MCF 10A (cell line): ENCODE measurements around the gene KIRREL3. TPM values are rescaled to one million over a fixed set of nuclear protein-coding genes. Genes with fewer than 3 reads are reported as not detected.

ENCODE experiments used
- BruUV-seq: library from RNA; stranded (reverse); fragments of 400-500 nt; replicated peaks from 2 replicates; lab custom pipeline; 2021; lab: Mats Ljungman, UMichigan
- CTCF ChIA-PET: fragments of 300-600 bp; sonication (Branson Sonifier 250); formaldehyde crosslinking; extraction: SDS; loops from one replicate; lab custom pipeline; 2021; ENCODE audit warnings: antibody characterized with exemption, inconsistent platforms; lab: Yijun Ruan, JAX
- POLR2A ChIA-PET: fragments of 300-600, 350-650 bp; sonication (Branson Sonifier 250); formaldehyde crosslinking; extraction: SDS; loops from one replicate; lab custom pipeline; 2020; ENCODE audit warnings: antibody characterized with exemption, inconsistent platforms; lab: Yijun Ruan, JAX
- DNase-seq: peaks from one replicate; pipeline ENCODE4 v3.0.0-alpha.2; 2018; ENCODE audit not compliant: unreplicated experiment
- H3K27ac Mint-ChIP-seq: one replicate; pipeline ENCODE4 v1.8.0; 2022; ENCODE audit warnings: mild to moderate bottlenecking, low read depth, mixed read lengths; ENCODE audit not compliant: unreplicated experiment
- H3K27me3 Mint-ChIP-seq: one replicate; pipeline ENCODE4 v1.8.0; 2022; ENCODE audit warnings: mixed read lengths; ENCODE audit not compliant: insufficient read depth, unreplicated experiment
- H3K36me3 Mint-ChIP-seq: one replicate; pipeline ENCODE4 v1.8.0; 2022; ENCODE audit warnings: mild to moderate bottlenecking, moderate library complexity, mixed read lengths; ENCODE audit not compliant: insufficient read depth, unreplicated experiment
- H3K4me1 Mint-ChIP-seq: one replicate; pipeline ENCODE4 v1.8.0; 2022; ENCODE audit warnings: mixed read lengths; ENCODE audit not compliant: insufficient read depth, unreplicated experiment
- H3K4me3 Mint-ChIP-seq: one replicate; pipeline ENCODE4 v1.8.0; 2022; ENCODE audit warnings: mild to moderate bottlenecking, moderate library complexity, mixed read lengths; ENCODE audit not compliant: unreplicated experiment
- H3K9me3 Mint-ChIP-seq: one replicate; pipeline ENCODE4 v1.8.0; 2022; ENCODE audit warnings: mixed read lengths; ENCODE audit not compliant: unreplicated experiment
- CTCF ChIP-seq: fragments of 200-600 bp; IDR thresholded peaks from one replicate; pipeline ENCODE4 v1.8.0; 2022; ENCODE audit warnings: antibody characterized with exemption, mild to moderate bottlenecking; ENCODE audit not compliant: unreplicated experiment
- intact Hi-C: fragments of 100-400 bp; cut with micrococcal nuclease; formaldehyde crosslinking; loops from 2 replicates; pipeline ENCODE4 v1.14.1; 2022
- total RNA-seq: library from RNA; stranded (reverse); gene quantifications from 2 replicates; pipeline ENCODE4 v1.2.3, GENCODE V29; 2022

The KIRREL3 gene
- total RNA-seq, 1 experiment from 2014 or later = not detected

GRCh38 chr11:126915430-126915829 is 85.1 kb downstream of the KIRREL3 start:
- TF ChIP-seq CTCF = no peak
- DNase-seq = no peak
- BruUV-seq = no TSS peak
- H3K4me3 Mint-ChIP-seq = no peak overlapping the region
- H3K27me3 Mint-ChIP-seq = no peaks in the 10 kb centered on the region
- H3K9me3 Mint-ChIP-seq = peaks cover 17% of the 10 kb centered on the region
- ChIA-PET CTCF (no interaction called here), POLR2A (no interaction called here)
- intact Hi-C loops = no loop called here
- no peaks in the 10 kb centered on the region for H3K4me1 Mint-ChIP-seq
- H3K36me3 Mint-ChIP-seq = no peaks in the 10 kb centered on the region
- H3K27ac Mint-ChIP-seq = no peak overlapping the region

GRCh38 chr11:126914941-126915340 is 85.6 kb downstream of the KIRREL3 start:
- peaks cover 17% of the 10 kb centered on the region for H3K9me3 Mint-ChIP-seq
- H3K27ac Mint-ChIP-seq = no peak overlapping the region
- no peak overlapping the region for H3K4me3 Mint-ChIP-seq
- no peaks in the 10 kb centered on the region for H3K36me3 Mint-ChIP-seq
- no peaks in the 10 kb centered on the region for H3K27me3 Mint-ChIP-seq
- TF ChIP-seq CTCF = no peak
- ChIA-PET POLR2A (no interaction called here), CTCF (no interaction called here)
- intact Hi-C loops = no loop called here
- H3K4me1 Mint-ChIP-seq = no peaks in the 10 kb centered on the region
- DNase-seq = no peak
- BruUV-seq = no TSS peak

- no peaks in the 10 kb centered on the region for H3K4me1 Mint-ChIP-seq
- intact Hi-C loops = no loop called here
- H3K9me3 Mint-ChIP-seq = peaks cover 17% of the 10 kb centered on the region
- no TSS peak for BruUV-seq
- POLR2A ChIA-PET = no interaction called here
- H3K27me3 Mint-ChIP-seq = no peaks in the 10 kb centered on the region
- no peak for DNase-seq
- no peaks in the 10 kb centered on the region for H3K36me3 Mint-ChIP-seq
- no peak overlapping the region for H3K4me3 Mint-ChIP-seq
- CTCF ChIA-PET = no interaction called here
- TF ChIP-seq CTCF = no peak
- no peak overlapping the region for H3K27ac Mint-ChIP-seq
Measured at GRCh38 chr11:126914166-126914565, 86.4 kb downstream of the KIRREL3 start.

- no peak for TF ChIP-seq CTCF
- POLR2A ChIA-PET = no interaction called here
- no peak overlapping the region for H3K4me3 Mint-ChIP-seq
- no peaks in the 10 kb centered on the region for H3K27me3 Mint-ChIP-seq
- BruUV-seq = no TSS peak
- H3K27ac Mint-ChIP-seq = no peak overlapping the region
- no peaks in the 10 kb centered on the region for H3K36me3 Mint-ChIP-seq
- CTCF ChIA-PET = no interaction called here
- no peaks in the 10 kb centered on the region for H3K4me1 Mint-ChIP-seq
- no peak for DNase-seq
- peaks cover 18% of the 10 kb centered on the region for H3K9me3 Mint-ChIP-seq
- intact Hi-C loops = no loop called here
Measured at GRCh38 chr11:126904520-126904919, 96.0 kb downstream of the KIRREL3 start.
